Endodermal cell (in vitro differentiated cells): ENCODE data around the gene KCNQ1. TPM values are rescaled to one million over a fixed set of nuclear protein-coding genes. Genes with fewer than 3 reads are reported as not detected.

ENCODE experiments used
- DNase-seq: peaks from one replicate; pipeline ENCODE4 v3.0.0-alpha.2; 2017
- H3K27ac ChIP-seq: 2 replicates; pipeline ENCODE4 v1.5.1; 2013; ENCODE audit warnings: mild to moderate bottlenecking, low read depth, low read length, moderate library complexity
- H3K27me3 ChIP-seq: 2 replicates; pipeline ENCODE4 v1.6.1; 2013; ENCODE audit warnings: mild to moderate bottlenecking, low read length, moderate library complexity; ENCODE audit not compliant: insufficient read depth, control insufficient read depth, poor library complexity, severe bottlenecking
- H3K36me3 ChIP-seq: 2 replicates; pipeline ENCODE4 v1.7.0; 2013; ENCODE audit warnings: mild to moderate bottlenecking, low read length, moderate library complexity; ENCODE audit not compliant: control insufficient read depth, insufficient read depth
- H3K4me1 ChIP-seq: one replicate; pipeline ENCODE4 v1.7.0; 2013; ENCODE audit warnings: low read length; ENCODE audit not compliant: control insufficient read depth, insufficient read depth
- H3K4me3 ChIP-seq: 2 replicates; pipeline ENCODE4 v1.5.1; 2013; ENCODE audit warnings: mild to moderate bottlenecking, low read length, moderate library complexity
- H3K9ac ChIP-seq: 2 replicates; pipeline ENCODE4 v1.6.1; 2013; ENCODE audit warnings: mild to moderate bottlenecking, low read length, moderate library complexity; ENCODE audit not compliant: poor library complexity, severe bottlenecking; ENCODE audit errors: extremely low read depth
- H3K9me3 ChIP-seq: 2 replicates; pipeline ENCODE4 v1.6.1; 2013; ENCODE audit warnings: mild to moderate bottlenecking, low read length, moderate library complexity; ENCODE audit not compliant: control insufficient read depth
- H3K27ac Mint-ChIP-seq: 2 replicates; pipeline ENCODE4 v1.8.0; 2020; ENCODE audit warnings: mixed read lengths
- H3K27me3 Mint-ChIP-seq: 2 replicates; pipeline ENCODE4 v1.8.0; 2021; ENCODE audit warnings: mild to moderate bottlenecking, mixed read lengths; ENCODE audit not compliant: insufficient read depth
- H3K36me3 Mint-ChIP-seq: 2 replicates; pipeline ENCODE4 v1.8.0; 2020; ENCODE audit warnings: low read depth, mixed read lengths
- H3K4me1 Mint-ChIP-seq: 2 replicates; pipeline ENCODE4 v1.8.0; 2020; ENCODE audit warnings: mixed read lengths
- H3K4me3 Mint-ChIP-seq: 2 replicates; pipeline ENCODE4 v1.8.0; 2020; ENCODE audit warnings: mild to moderate bottlenecking, moderate library complexity, mixed read lengths
- H3K9me3 Mint-ChIP-seq: 2 replicates; pipeline ENCODE4 v1.8.0; 2020; ENCODE audit warnings: mild to moderate bottlenecking, mixed read lengths
- CTCF ChIP-seq: fragments of 200-600 bp; sonication (generic); conservative IDR thresholded peaks from 2 replicates; pipeline ENCODE4 v1.5.0; 2021; ENCODE audit warnings: antibody characterized with exemption, mild to moderate bottlenecking
- WGBS, 2 experiments: methylation state at CpG; one replicate each; pipeline versions ENCODE4 v1.1.5 to v1.1.7; 2013; ENCODE audit warnings: missing lambda C conversion rate in 2 of 2, mixed read lengths in 1 of 2; ENCODE audit not compliant: insufficient coverage in 1 of 2, insufficient read length in 1 of 2; 5-methylcytosine and 5-hydroxymethylcytosine counted together
- total RNA-seq, 2 donors: library from RNA; stranded (reverse); fragmentation: NEBNext Ultra II Directional in 1 of 2; extraction: Animal tissue kit (Norgen Biotek cat#: 25700) in 1 of 2; gene quantifications; 2 replicates in 1 of 2; 3 replicates in 1 of 2; pipeline ENCODE4 v1.2.1, GENCODE V29; 2021

Gene KCNQ1
- total RNA-seq, 2 donors from 2014 or later, result 1.8 to 3.5 TPM

GRCh38 chr11:2870460-2870859 lies 425.7 kb downstream of the KCNQ1 start:
- Mint-ChIP-seq H3K4me1 (no peaks in the 10 kb centered on the region), H3K4me3 (no peak overlapping the region), H3K27me3 (peaks cover 82% of the 10 kb centered on the region), H3K27ac (no peak overlapping the region), H3K9me3 (peaks cover 12% of the 10 kb centered on the region), H3K36me3 (no peaks in the 10 kb centered on the region)
- TF ChIP-seq CTCF, result peak; percentile 54
- DNase-seq, result no peak
- peaks cover 75% of the 10 kb centered on the region for H3K27me3 ChIP-seq
- H3K36me3 ChIP-seq, result no peaks in the 10 kb centered on the region
- 74 to 91% methylated on average over 11 to 17 of the region's 17 CpGs for WGBS, 2 experiments
- no peak overlapping the region for H3K9ac ChIP-seq
- H3K4me3 ChIP-seq, result no peak overlapping the region
- no peak overlapping the region for H3K27ac ChIP-seq
- H3K9me3 ChIP-seq, result peaks cover 6% of the 10 kb centered on the region
- no peaks in the 10 kb centered on the region for H3K4me1 ChIP-seq

- Histone ChIP-seq H3K4me1 (no peaks in the 10 kb centered on the region), H3K4me3 (no peak overlapping the region), H3K36me3 (no peaks in the 10 kb centered on the region), H3K27ac (no peak overlapping the region), H3K9me3 (peaks cover 6% of the 10 kb centered on the region), H3K27me3 (peaks cover 71% of the 10 kb centered on the region), H3K9ac (no peak overlapping the region)
- no peak for DNase-seq
- no peak for TF ChIP-seq CTCF
- WGBS, 2 experiments, result 65 to 80% methylated on average over 14 to 22 of the region's 22 CpGs
- Mint-ChIP-seq H3K4me1 (no peaks in the 10 kb centered on the region), H3K9me3 (peaks cover 12% of the 10 kb centered on the region), H3K36me3 (no peaks in the 10 kb centered on the region), H3K27me3 (peaks cover 83% of the 10 kb centered on the region), H3K27ac (no peak overlapping the region), H3K4me3 (no peak overlapping the region)
Observed at GRCh38 chr11:2870969-2871680, 426.3 kb downstream of the KCNQ1 start.

- Histone ChIP-seq H3K27me3 (peaks cover 33% of the 10 kb centered on the region), H3K4me3 (no peak overlapping the region), H3K4me1 (no peaks in the 10 kb centered on the region), H3K36me3 (no peaks in the 10 kb centered on the region), H3K9ac (no peak overlapping the region), H3K27ac (no peak overlapping the region), H3K9me3 (no peaks in the 10 kb centered on the region)
- Mint-ChIP-seq H3K27me3 (peaks cover 81% of the 10 kb centered on the region), H3K4me1 (no peaks in the 10 kb centered on the region), H3K9me3 (peaks cover 12% of the 10 kb centered on the region), H3K4me3 (no peak overlapping the region), H3K36me3 (peaks cover 2% of the 10 kb centered on the region), H3K27ac (no peak overlapping the region)
- no peak for TF ChIP-seq CTCF
- no peak for DNase-seq
- WGBS, 2 experiments, result 94% methylated on average over 8 to 10 of the region's 10 CpGs
Observed at GRCh38 chr11:2874963-2875362, 430.2 kb downstream of the KCNQ1 start.
